ENCODE measurements around the gene SLC38A7. TPM values are rescaled to one million over a fixed set of nuclear protein-coding genes. Genes with fewer than 3 reads are reported as not detected.
A peak's percentile ranks its signal among the peaks of the same experiment; 100 is the strongest.

SLC38A7 gene
- total and polyA plus RNA-seq, 2 of the 13 experiments (the other 11 are each of a cell fraction or from before 2014, with no cell fraction given), result 13.2 to 14.1 TPM

DNA sequence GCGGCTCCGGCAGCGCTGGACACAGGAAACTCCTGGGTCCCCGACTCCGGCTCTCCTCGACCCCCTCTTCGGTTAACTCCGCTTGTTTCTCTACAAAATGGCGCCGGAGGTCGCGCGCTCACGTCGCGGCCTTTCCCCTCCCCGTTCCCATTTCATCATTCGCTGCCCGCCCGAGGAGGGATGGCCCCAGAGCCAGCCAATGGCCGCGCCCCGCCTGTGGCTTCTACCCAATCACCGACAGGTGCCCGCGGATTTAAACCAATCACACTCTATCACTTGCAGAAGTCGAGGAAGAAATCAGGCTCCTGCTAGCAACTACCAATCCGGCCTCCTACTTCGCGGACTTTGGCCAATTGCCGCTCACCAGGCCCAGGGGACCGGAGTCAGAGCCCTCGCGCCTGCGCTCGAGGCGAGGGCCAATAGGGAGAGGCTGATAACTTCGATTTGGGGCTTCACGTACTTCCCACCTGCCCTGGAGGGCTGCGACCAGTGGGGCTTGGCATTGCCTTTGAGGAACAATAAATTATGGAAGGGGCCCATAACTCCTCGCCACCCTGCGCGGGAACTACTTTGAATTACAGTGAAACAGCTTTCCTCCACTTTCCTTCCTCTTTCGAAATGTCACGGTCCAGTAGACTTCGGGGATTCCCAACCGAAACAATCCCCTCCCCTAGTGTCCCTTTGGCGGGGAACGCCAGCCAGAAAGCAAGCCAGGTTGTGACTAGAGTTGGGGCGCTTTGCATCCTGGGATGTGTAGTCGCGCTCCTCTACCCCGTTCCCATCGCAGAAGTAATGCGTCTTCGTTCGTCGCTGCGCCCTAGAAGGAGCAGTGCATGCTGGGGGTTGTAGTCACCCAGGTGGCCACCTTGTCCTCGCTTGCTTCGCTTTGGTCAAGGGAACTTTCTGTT is 54.6 kb downstream of the SLC38A7 start, which contains the start of gene CNOT1 (continued):
- TF ChIP-seq MEIS2 (CRISPR knock-in tag; IDR thresholded peaks at IDR 0.05) (no peak; the same call in 1 of the 2 replicates), LCORL (IDR thresholded peaks at IDR 0.05) (no peak), LCORL (CRISPR knock-in tag; IDR thresholded peaks at IDR 0.05) (peak; percentile 34; the same call in 1 of the 2 replicates), KLF6 (CRISPR knock-in tag; IDR thresholded peaks at IDR 0.05) (peak; percentile 54; the same call in 1 of the 2 replicates), ZNF543 (CRISPR knock-in tag; IDR thresholded peaks at IDR 0.05) (peak; percentile 75; the same call in 1 of the 2 replicates), SRY (CRISPR knock-in tag; IDR thresholded peaks at IDR 0.05) (peak; percentile 60; the same call in 1 of the 2 replicates), NFE2L2 (IDR thresholded peaks at IDR 0.05; ENCODE audit: low read length) (no peak), FIP1L1 (IDR thresholded peaks at IDR 0.05; ENCODE audit: borderline replicate concordance, insufficient read depth, low read depth, low read length) (no peak), ZBTB21 (CRISPR knock-in tag; IDR thresholded peaks at IDR 0.05) (no peak; the same call in 1 of the 2 replicates), AGO2 (optimal IDR thresholded peaks at IDR 0.05; ENCODE audit: low read depth, low read length) (peak; percentile 47), ZNF569 (CRISPR knock-in tag; IDR thresholded peaks at IDR 0.05; ENCODE audit: borderline replicate concordance) (no peak; the same call in 1 of the 2 replicates), RCOR2 (CRISPR knock-in tag; IDR thresholded peaks at IDR 0.05) (no peak), ONECUT2 (CRISPR knock-in tag; IDR thresholded peaks at IDR 0.05) (peak; percentile 23; the same call in 1 of the 2 replicates), ZFAT (CRISPR knock-in tag; conservative IDR thresholded peaks at IDR 0.05) (no peak), ZSCAN30 (CRISPR knock-in tag; IDR thresholded peaks at IDR 0.05) (peak; percentile 94; the same call in 1 of the 2 replicates), ZNF264 (CRISPR knock-in tag; IDR thresholded peaks at IDR 0.05) (peak; percentile 90; the same call in 1 of the 2 replicates), ZNF652 (CRISPR knock-in tag; IDR thresholded peaks at IDR 0.05; ENCODE audit: borderline replicate concordance, low read depth) (no peak), ZNF841 (CRISPR knock-in tag; IDR thresholded peaks at IDR 0.05; ENCODE audit: borderline replicate concordance) (no peak), U2AF1 (optimal IDR thresholded peaks at IDR 0.05; ENCODE audit: low read depth, low read length) (no peak), ZNF713 (CRISPR knock-in tag; IDR thresholded peaks at IDR 0.05) (no peak)
- TF ChIP-seq, protein P1, sequence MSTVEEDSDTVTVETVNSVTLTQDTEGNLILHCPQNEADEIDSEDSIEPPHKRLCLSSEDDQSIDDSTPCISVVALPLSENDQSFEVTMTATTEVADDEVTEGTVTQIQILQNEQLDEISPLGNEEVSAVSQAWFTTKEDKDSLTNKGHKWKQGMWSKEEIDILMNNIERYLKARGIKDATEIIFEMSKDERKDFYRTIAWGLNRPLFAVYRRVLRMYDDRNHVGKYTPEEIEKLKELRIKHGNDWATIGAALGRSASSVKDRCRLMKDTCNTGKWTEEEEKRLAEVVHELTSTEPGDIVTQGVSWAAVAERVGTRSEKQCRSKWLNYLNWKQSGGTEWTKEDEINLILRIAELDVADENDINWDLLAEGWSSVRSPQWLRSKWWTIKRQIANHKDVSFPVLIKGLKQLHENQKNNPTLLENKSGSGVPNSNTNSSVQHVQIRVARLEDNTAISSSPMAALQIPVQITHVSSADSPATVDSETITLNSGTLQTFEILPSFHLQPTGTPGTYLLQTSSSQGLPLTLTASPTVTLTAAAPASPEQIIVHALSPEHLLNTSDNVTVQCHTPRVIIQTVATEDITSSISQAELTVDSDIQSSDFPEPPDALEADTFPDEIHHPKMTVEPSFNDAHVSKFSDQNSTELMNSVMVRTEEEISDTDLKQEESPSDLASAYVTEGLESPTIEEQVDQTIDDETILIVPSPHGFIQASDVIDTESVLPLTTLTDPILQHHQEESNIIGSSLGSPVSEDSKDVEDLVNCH (CRISPR knock-in tag; IDR thresholded peaks at IDR 0.05), result no peak
- TF ChIP-seq, protein P2, sequence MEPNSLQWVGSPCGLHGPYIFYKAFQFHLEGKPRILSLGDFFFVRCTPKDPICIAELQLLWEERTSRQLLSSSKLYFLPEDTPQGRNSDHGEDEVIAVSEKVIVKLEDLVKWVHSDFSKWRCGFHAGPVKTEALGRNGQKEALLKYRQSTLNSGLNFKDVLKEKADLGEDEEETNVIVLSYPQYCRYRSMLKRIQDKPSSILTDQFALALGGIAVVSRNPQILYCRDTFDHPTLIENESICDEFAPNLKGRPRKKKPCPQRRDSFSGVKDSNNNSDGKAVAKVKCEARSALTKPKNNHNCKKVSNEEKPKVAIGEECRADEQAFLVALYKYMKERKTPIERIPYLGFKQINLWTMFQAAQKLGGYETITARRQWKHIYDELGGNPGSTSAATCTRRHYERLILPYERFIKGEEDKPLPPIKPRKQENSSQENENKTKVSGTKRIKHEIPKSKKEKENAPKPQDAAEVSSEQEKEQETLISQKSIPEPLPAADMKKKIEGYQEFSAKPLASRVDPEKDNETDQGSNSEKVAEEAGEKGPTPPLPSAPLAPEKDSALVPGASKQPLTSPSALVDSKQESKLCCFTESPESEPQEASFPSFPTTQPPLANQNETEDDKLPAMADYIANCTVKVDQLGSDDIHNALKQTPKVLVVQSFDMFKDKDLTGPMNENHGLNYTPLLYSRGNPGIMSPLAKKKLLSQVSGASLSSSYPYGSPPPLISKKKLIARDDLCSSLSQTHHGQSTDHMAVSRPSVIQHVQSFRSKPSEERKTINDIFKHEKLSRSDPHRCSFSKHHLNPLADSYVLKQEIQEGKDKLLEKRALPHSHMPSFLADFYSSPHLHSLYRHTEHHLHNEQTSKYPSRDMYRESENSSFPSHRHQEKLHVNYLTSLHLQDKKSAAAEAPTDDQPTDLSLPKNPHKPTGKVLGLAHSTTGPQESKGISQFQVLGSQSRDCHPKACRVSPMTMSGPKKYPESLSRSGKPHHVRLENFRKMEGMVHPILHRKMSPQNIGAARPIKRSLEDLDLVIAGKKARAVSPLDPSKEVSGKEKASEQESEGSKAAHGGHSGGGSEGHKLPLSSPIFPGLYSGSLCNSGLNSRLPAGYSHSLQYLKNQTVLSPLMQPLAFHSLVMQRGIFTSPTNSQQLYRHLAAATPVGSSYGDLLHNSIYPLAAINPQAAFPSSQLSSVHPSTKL (CRISPR knock-in tag; IDR thresholded peaks at IDR 0.05), result peak; percentile 45; the same call in 1 of the 2 replicates
- TF ChIP-seq, protein P3, sequence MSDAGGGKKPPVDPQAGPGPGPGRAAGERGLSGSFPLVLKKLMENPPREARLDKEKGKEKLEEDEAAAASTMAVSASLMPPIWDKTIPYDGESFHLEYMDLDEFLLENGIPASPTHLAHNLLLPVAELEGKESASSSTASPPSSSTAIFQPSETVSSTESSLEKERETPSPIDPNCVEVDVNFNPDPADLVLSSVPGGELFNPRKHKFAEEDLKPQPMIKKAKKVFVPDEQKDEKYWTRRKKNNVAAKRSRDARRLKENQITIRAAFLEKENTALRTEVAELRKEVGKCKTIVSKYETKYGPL (CRISPR knock-in tag; IDR thresholded peaks at IDR 0.05), result no peak

All from HepG2 (cell line).